HG02943 (cell line): Measurements from ENCODE around the gene ARSG.

Experiments used
- ATAC-seq: cut with Tn5 transposase; IDR thresholded peaks from one replicate; pipeline ENCODE4 v1.9.1; 2021; ENCODE audit warnings: mild to moderate bottlenecking, low read depth, moderate library complexity; ENCODE audit not compliant: unreplicated experiment

ARSG gene

GRCh38 chr17:68421486-68421885, 130.2 kb downstream of the ARSG start:
- ATAC-seq = no peak

- ATAC-seq = no peak
Measured at GRCh38 chr17:68422821-68423220, 131.5 kb downstream of the ARSG start.

GRCh38 chr17:68423251-68423650, 132.0 kb downstream of the ARSG start:
- no peak for ATAC-seq

GRCh38 chr17:68424203-68424602, 132.9 kb downstream of the ARSG start:
- no peak for ATAC-seq

- ATAC-seq = no peak
Measured at GRCh38 chr17:68424861-68425260, 133.6 kb downstream of the ARSG start.

- ATAC-seq = no peak
Measured at GRCh38 chr17:68425979-68426378, 134.7 kb downstream of the ARSG start.

- ATAC-seq = no peak
Measured at GRCh38 chr17:68427575-68427974, 136.3 kb downstream of the ARSG start.

- no peak for ATAC-seq
Measured at GRCh38 chr17:68428498-68429172, 137.3 kb downstream of the ARSG start.

- no peak for ATAC-seq
Measured at GRCh38 chr17:68429881-68430280, 138.6 kb downstream of the ARSG start.

- no peak for ATAC-seq
Measured at GRCh38 chr17:68431045-68431608, 139.8 kb downstream of the ARSG start.

- no peak for ATAC-seq
Measured at GRCh38 chr17:68431661-68432071, 140.4 kb downstream of the ARSG start.

GRCh38 chr17:68432086-68432864, 141.0 kb downstream of the ARSG start:
- ATAC-seq = no peak

GRCh38 chr17:68433211-68433610, 141.9 kb downstream of the ARSG start:
- ATAC-seq = no peak

GRCh38 chr17:68433911-68434508, 142.7 kb downstream of the ARSG start:
- no peak for ATAC-seq

- no peak for ATAC-seq
Measured at GRCh38 chr17:68435361-68435760, 144.1 kb downstream of the ARSG start.

GRCh38 chr17:68435876-68436842, 144.9 kb downstream of the ARSG start:
- no peak for ATAC-seq

- ATAC-seq = peak; percentile 71
Measured at GRCh38 chr17:68437979-68438822, 146.9 kb downstream of the ARSG start.

GRCh38 chr17:68439656-68440290, 148.5 kb downstream of the ARSG start:
- no peak for ATAC-seq

GRCh38 chr17:68440526-68440925, 149.2 kb downstream of the ARSG start:
- ATAC-seq = no peak
